Measurements from ENCODE around the gene NHEJ1.

Gene NHEJ1

DNA sequence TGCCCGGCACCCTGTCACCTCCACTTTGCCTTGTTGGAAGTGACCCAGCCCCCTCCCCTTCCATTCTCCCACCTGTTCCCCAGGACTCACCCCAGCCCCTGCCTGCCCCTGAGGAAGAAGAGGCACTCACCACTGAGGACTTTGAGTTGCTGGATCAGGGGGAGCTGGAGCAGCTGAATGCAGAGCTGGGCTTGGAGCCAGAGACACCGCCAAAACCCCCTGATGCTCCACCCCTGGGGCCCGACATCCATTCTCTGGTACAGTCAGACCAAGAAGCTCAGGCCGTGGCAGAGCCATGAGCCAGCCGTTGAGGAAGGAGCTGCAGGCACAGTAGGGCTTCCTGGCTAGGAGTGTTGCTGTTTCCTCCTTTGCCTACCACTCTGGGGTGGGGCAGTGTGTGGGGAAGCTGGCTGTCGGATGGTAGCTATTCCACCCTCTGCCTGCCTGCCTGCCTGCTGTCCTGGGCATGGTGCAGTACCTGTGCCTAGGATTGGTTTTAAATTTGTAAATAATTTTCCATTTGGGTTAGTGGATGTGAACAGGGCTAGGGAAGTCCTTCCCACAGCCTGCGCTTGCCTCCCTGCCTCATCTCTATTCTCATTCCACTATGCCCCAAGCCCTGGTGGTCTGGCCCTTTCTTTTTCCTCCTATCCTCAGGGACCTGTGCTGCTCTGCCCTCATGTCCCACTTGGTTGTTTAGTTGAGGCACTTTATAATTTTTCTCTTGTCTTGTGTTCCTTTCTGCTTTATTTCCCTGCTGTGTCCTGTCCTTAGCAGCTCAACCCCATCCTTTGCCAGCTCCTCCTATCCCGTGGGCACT, 21.9 kb upstream of the NHEJ1 start:
- DNase-seq = no peak

DNA sequence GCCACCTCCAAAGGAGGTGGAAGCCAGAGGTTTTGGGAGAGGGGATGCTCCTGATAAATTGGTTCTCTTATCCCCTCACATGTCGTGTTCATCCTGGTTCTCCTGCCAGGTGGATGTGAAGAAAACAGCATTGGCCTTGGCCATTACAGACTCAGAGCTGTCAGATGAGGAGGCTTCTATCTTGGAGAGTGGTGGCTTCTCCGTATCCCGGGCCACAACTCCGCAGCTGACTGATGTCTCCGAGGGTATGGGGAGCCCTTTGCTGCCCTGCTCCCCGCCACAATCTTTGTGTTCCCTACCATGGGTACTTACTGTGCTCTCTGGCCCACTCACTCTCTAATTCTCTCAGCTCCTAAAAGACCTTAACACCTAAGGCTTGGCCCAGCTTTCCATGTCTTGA, 20.9 kb upstream of the NHEJ1 start:
- no peak for DNase-seq

DNA sequence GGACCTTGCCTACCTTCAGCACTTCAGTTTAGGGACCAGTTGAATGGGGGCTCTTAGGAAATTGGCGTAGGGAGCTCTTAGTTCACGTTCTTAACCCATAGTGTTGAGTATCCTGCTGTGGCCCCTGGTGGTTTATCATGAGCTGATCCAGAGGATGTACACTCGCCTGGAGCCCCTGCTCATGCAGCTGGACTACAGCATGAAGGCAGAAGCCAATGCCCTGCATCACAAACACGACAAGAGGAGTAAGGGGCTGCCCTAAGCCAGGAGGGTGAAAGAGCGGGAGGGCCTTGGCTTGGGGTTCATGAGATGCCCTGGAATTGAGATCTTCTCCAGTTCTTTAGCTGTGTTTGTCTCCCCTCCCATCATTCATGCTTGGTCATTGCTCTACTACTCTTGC, 20.3 kb upstream of the NHEJ1 start:
- no peak for DNase-seq

DNA sequence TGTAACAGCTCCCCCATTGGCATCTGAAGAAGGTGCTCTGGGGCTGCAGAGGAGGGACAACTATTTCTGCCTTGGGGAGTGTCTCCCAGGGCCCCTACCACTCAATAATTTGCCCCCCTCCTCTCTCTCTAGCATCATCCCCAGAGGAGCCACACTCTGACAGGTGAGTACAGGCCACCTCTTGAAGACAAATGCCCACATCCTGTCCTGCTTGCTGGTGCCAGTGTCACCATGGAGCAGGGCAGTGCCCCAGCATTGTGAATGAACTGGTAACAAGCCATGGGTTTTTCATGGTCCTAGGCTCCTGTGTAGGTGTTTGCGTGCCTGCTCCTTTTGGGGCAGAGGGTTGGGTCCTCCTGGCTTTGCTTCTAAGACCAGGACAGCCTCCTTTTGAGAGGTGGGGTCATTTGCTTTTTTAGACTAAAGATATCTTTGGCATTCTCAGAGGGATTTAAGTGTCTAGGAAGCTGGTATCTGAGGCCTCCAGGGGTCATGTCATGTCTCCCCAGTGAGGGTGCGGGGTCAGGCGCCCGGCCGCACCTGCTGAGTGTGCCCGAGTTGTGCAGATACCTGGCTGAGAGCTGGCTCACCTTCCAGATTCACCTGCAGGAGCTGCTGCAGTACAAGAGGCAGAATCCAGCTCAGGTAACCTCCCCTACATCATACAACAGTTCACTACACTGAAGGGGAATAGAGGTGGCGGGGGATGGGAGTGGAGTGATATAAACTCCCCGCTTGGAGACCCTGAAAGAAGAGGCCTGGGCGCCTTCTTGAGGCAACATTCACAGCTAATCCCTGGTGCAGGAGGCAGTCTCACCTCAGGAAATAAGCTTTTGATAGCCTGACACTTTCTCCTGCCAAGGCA, 19.2 kb upstream of the NHEJ1 start:
- no peak for DNase-seq

DNA sequence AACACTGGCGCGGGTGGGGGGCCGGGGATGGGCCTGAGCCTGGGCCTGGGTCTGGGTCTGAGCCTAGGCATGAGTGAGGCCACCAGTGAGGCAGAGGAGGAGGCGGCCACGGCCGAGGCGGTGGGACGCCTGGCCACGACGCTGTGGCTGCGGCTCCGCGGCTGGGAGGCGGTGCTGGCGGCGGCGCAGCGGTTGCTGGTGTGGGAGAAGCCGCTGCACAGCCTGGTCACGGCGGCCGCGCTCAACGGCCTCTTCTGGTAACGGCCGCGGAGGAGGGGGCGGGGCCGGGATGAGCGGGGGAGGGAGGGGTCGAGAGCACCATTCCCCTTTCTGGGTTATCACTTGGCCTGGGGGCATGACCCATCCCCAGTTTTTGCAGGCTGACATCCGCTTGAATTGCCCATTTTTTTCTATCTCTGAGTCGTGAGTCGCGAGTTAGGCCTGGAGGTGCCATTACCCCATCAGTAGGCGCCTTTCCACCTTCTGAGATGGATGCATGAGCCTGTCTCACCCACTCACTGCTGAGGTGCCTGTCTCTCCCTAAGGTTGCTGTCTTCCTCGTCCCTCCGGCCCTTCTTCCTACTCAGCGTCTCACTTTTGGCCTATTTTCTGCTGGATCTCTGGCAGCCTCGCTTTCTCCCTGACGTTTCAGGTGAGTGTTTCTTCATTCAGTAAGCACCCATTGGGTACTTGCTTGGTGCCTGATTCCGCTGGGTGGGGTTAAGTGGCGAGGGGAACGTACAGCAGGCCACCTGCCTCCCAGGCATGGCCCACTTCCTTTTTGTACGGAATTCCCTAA, 18.0 kb upstream of the NHEJ1 start:
- DNase-seq = no peak

DNA sequence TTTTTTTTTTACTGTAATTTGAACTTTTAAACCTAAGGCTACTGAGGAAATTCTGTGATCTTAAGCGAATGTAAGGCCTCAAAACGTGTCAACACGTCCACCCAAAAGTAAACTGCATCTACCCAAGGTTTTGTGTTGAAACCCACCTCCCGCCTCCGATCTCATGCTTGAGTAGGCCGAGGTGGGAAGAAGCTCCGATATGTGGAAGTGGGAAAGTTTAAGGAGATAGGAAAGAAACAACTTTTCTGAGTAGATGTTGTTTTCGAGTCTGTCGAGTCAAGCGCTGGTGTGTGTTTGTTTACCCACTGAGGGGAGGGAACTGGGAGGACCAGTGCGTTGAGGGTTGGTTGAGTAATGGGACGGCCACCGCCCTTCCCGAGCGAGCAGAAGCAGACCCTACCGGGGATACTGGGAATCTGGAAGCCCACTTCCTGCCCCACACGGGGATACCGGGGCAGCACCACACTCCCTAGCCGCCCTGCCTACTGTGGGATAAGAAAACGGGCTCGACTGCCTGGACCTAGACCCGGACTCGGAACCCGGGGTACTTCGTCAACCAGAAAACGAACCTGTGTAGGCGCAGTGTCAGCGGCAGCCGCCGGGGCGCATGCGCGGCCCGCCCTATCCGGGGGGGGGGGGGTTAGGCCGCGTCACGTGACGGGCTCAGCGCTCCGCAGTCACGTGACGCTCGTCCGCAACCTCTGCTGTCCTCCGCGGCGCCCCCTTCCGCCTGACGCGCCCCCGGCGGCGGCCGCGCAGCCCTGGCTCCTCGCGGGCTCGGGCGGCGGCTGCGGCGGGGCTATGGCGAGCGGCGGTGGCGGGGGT, 17.1 kb upstream of the NHEJ1 start, which contains the start of gene RETREG2:
Gene RETREG2 (plus strand): TSS at position 724 of the 825 bp plus-strand sequence. CDS start 78 bp downstream, at position 802.
- DNase-seq = peak; percentile 28

DNA sequence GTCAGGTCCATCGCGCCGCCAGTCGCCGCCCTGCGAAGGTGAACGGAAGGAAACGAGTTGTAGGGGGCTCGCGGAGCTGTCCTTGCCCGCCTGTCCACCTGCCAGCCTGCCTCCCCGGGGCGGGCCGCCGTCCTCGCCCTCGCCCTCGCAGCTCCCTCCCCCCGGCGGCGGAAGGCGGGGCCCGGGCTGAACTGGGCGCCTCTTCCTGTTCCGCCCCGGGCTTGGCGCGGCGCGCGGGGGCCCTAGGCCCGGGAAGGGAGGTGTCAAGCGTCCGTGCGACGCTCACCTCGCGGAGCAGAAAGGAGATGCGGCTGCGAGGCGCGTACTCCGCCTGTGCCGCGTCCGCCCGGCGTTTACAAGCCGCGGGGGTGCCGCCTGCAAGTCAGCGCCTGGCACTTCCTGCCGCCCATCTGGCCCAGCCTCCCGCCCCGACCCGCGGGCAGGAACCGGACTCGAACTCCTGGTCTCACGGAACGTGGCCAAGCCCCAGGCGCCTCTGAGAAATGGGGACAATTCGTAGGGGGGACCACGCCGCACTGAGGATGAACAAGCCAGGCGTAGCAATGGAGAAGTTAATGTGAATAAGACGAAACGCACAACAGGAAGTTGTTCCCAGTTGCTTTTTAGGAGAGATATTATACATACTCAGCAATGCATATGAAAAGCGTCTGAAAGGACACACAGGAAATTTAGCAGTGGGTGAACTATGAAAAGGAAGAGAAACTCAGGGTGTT, 16.4 kb upstream of the NHEJ1 start, which contains the start of gene CNPPD1:
Gene CNPPD1 (minus strand): TSS at position 108 of the 734 bp plus-strand sequence. CDS start 97 bp downstream, at position 11.
- peak; percentile 2 for DNase-seq

DNA sequence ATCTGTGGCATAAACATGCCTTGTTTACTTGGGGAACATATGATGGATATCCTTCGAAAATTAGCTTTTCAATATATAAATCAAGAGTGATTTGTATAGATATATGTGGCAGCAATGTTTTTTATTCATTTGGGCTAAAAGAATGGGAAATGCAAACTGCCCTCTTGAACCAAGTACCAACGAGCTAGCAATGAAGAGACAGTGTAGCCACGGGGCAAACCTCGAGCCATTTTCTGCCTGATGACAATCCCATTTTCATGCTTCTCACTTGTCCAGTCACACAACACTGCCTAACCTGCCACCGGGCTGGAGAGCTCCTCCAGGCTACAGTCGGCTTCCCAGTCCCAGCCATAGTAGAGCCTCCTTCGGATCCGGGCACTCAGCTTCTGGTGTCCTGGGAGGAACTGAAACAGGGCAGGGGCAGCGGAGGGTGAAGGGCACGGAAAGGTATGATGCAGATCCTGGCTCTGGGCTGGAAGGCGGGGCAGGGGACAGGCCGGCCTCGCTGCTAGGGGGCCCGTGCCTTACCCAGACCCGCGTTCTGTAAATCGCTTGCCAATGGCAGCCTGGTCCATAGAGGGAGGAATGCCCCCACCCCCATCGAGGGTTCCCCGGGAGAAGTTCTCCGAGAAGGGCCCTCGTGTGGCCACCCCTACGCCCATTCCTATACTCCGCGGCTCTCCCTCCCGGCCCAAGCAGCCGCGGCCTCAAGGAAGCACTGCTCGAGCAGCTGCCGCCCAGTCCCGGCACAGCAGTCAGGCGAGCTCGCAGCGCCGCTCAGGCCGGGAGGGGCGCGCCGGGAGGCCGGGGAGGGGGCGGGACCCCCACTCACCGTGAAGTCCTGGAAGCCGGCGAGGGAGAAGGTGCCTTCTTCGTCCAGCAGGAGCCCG, 15.6 kb upstream of the NHEJ1 start:
- no peak for DNase-seq

DNA sequence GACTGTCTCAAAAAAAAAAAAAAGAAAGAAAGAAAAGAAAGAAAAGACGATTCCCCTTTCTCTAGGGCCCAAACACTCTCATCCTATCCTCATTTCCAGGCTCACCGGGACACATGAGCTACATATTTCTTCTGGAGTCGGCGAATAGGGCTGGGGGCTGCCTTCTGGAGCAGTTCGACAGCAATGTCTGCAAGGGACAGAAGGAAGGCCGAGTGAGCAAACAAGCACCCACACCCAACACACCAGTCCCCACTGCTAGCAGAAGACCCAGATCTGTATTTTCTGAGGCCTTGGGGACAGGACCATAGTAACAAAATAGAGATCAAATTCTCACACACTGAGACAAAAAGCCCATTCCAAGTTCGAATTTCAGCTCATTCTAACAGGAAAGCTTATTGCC, 14.9 kb upstream of the NHEJ1 start:
- no peak for DNase-seq

DNA sequence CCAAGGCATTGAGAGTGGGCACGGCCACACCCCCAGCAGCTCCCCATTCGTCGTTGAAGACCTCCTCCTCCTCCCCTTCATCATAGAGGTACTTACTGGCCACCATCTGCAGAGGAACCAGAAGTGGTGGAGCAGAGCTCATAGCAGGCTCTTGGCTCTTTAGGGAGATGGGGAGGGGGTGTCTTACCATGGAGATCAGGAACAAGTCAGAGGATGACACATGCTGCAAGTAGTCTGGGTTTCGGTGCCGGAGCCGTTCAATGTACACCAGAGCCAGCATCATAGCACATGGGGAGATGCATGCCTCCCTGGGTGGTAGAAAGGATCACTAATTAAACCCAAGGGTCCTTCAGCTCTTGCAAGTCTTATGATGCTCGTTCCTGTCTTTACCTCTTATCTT, 14.2 kb upstream of the NHEJ1 start:
- DNase-seq = no peak

DNA sequence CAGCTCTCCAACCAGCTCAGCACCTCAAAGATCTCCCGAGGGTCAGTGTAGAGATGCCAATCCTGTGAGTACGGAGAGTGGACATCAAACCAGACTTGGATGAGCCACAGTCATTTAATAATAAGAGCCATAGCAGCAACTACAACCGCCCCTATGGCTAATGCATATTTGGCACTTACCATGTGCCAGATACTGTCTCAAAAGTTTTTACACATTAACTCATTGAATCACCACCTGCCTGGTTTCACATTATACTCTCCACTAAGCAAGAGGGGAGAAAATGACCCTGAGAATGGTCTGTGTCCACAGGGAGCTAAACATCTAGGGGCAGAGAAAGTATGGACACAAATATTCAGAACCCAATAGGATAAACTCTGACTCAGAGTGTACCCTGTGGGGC, 13.5 kb upstream of the NHEJ1 start:
- no peak for DNase-seq

DNA sequence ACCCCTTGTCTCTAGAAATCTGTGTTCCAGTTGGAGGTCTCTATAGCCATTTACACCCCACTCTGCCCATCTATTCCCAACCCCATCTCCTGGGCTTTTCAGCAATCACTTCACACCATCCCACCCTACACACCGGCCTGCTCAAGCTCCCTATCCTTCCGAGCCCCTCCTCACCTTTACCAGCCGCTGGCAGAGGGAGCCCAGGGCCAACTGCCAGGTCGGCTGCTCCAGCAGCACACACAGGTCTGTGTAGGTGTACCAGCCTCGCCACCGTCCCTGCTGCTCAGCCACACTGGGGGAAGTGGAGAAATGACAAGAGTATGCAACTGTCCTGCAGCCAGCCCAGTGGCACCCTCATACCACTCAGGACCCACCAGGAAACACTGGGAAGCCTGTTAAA, 12.6 kb upstream of the NHEJ1 start:
- DNase-seq = no peak

DNA sequence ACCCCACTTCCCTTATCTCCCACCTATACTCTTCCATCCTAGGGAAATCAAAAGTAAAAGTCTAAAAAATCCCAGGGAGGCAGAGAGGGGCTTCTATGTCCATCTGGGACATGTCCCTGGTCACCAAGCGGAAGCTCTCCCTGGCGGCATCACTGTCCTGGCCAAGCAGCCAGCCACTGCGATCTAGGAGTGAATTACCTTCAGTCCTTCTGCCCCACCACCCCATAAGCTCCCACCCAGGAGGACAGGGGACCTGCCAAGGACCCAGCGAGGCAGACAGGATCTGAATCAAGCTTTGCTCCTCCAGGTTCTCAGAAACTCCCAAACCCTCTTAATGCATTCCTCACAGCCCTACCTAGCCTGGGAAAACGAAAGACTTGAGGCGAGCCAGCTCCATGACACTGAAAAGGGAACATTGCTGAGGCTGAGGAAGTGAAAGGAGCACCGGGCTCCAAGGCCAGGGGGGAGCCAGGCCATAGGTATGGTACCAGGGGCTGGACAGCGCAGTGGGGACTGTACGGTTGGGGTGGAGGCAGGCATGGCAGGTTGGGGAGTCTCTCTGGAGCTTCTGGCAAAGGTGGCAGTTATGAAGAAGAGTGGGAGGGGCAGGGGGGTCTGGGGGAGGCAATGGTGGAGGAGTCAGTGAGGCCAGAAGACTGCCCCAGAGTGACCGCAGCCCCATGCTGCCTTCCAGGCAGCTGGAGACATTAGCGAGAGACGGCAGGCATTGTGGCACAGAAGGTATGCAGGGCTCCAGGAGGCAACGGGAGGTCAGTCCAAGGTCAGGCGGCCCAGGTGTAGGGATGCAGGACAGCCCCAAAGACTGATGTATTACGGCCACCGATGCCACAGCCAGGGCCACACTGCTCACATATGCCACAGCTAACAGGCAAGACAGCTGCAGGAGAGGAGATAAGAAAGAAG, 11.9 kb upstream of the NHEJ1 start:
- DNase-seq = no peak

DNA sequence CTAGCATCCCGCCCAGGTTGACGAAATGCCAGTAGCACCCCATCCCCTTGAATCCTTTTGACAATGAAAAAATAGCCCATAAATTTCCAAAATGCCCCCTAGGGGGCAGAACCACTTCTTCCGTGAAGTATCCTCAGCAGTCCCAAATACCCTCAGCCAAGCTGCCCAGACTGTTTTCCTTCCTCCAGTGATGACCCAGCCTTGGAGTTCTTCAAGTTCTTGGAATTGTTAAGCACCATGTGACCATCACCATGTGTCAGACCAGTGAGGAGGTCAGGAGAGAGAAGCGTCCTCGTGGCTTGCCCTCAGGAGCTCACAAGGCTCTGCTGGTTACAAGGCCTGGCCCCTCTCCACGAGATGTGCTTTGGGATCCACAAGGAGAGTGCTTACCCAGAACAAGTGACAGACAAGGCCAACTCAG, 10.6 kb upstream of the NHEJ1 start:
- no peak for DNase-seq

DNA sequence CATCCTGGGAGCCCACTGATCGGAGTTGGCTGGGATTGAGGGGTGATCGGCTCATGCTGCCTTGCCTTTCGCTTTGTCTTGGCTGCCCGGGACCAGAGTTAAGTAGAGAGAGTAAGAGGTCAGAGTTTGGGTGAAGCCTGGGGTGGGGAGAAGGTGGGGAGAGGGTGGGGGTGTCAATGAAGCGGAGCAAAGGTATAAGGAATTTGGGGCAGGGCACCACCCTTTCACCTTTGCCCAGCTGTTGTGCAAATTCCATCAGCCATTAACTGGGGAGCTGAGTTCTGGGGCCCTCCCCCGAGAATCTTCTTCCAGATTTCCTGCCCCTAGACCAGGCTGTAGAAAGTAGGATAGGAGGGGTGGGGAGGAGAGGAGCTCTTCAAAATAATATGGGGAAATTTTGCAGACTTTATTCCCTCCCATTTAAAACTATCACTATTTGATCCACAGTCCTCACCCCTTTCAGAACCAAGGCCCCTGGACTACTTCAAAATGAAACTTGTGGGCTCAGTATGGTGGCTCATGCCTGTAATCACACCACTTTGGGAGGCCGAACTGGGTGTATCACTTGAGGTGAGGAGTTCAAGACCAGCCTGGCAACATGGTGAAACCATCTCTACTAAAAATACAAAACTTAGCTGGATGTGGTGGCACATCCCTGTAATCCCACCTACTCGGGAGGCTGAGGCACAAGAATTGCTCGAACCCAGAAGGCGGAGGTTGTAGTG, 9.5 kb upstream of the NHEJ1 start, which contains the start of gene SLC23A3:
Gene SLC23A3 (minus strand): TSS at position 100 of the 725 bp plus-strand sequence. CDS start 45 bp downstream, at position 55.
- no peak for DNase-seq

DNA sequence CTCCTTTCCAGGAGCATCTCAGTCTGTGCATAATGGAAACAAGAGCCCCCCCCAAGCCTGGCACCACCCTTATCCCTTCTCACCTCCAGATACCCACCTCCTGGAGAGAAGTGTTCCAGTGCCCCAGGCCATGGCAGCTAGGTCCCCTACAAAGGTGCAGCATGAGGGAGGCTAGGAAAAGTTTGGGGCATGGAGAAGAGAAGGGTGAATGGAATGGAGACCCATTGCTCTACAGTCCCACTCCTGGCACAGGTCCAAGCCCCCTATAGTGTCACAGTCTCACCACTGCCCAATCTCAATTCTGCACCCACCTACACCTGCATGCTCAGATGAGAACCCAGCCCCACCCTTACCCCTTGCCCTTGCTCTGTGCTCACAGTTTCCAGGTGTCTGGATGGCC, 8.3 kb upstream of the NHEJ1 start:
- no peak for DNase-seq

DNA sequence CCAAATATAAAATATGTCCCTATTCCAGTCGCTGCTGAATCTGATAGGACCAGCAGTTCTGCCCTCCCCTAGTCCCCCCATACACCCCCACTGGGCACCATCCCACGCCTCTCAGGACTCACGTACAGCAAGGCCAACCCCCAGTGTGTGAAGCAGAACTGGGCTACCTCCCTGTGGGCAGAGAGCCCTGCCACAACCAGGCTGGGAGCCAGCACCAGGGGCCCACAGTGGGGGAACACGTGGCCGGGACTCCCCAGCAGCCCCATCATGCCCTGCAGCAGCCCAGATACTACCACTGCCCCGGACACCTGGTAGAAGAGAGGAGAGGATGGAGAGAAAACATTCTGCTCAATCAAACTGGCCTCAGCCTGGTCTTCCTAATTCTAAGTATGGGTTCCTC, 7.9 kb upstream of the NHEJ1 start:
- DNase-seq = no peak

DNA sequence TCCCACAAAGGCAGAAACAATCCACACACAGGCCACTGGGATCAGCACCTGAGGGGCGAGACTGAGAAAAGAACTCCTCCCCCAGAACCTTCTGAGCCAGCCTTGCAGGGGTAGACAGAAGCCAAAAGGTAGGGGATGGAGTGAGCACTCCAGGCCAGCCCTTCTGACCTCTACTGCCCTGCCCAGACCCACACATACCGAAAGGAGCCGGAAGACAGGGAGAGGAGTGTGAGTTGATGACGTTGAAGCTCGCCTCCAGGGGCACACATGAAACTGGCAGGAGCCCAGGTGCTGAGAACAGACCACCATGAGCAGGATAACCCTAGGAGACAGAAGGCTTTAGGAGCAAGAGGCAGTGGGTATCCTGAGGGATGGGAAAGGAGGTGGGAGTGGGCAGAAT, 7.4 kb upstream of the NHEJ1 start:
- no peak for DNase-seq

Data from NCI-H524 treated with DMSO at 0.1 percent for 48 hours (cell line).